WTC11 (cell line): ENCODE data around the gene AQP2. TPM values are rescaled to one million over a fixed set of nuclear protein-coding genes. Genes with fewer than 3 reads are reported as not detected.
"Not testable (repeated sequence)": the region's sequence is repeated elsewhere in the genome, so short reads cannot be mapped to it uniquely, and the experiment has no call there.

Experiments used
- ATAC-seq: fragments of 200-7000 bp; cut with Tn5 transposase; 2 replicates; pipeline ENCODE4 v1.10.0; 2021; ENCODE audit warnings: mild to moderate bottlenecking, moderate library complexity
- CTCF ChIA-PET: fragments of 300-600 bp; sonication (Branson Sonifier 250); formaldehyde crosslinking; loops from one replicate; lab custom pipeline; 2021; ENCODE audit warnings: antibody characterized with exemption; lab: Charles Lee
- POLR2A ChIA-PET: fragments of 350-600 bp; sonication (Branson Sonifier 250); formaldehyde crosslinking; loops from one replicate; lab custom pipeline; 2021; ENCODE audit warnings: antibody characterized with exemption; lab: Charles Lee
- DNase-seq: peaks from one replicate; pipeline ENCODE4 v3.0.0; 2021; ENCODE audit warnings: low spot score
- H3K27ac Mint-ChIP-seq: 2 replicates; pipeline ENCODE4 v1.8.0; 2021; ENCODE audit warnings: mixed read lengths
- H3K27me3 Mint-ChIP-seq: 2 replicates; pipeline ENCODE4 v1.8.0; 2021; ENCODE audit warnings: low read depth, mild to moderate bottlenecking, moderate library complexity, mixed read lengths
- H3K36me3 Mint-ChIP-seq: 2 replicates; pipeline ENCODE4 v1.8.0; 2021; ENCODE audit warnings: mixed read lengths
- H3K4me1 Mint-ChIP-seq: 2 replicates; pipeline ENCODE4 v1.8.0; 2022; ENCODE audit warnings: mixed read lengths
- H3K4me3 Mint-ChIP-seq: 2 replicates; pipeline ENCODE4 v1.8.0; 2021; ENCODE audit warnings: mild to moderate bottlenecking, moderate library complexity, mixed read lengths
- H3K9me3 Mint-ChIP-seq: 2 replicates; pipeline ENCODE4 v1.8.0; 2021; ENCODE audit warnings: mixed read lengths
- ETV6 ChIP-seq: sonication (generic); formaldehyde crosslinking; IDR thresholded peaks from 2 replicates; pipeline ENCODE4 v1.8.1; 2022; ENCODE audit warnings: mild to moderate bottlenecking, missing genetic modification reagents
- NFYB ChIP-seq: sonication (generic); formaldehyde crosslinking; conservative IDR thresholded peaks from 2 replicates; pipeline ENCODE4 v1.8.0; 2022; ENCODE audit warnings: low read depth, missing genetic modification reagents
- NR2C2 ChIP-seq: sonication (generic); formaldehyde crosslinking; IDR thresholded peaks from 2 replicates; pipeline ENCODE4 v1.8.0; 2022; ENCODE audit warnings: mild to moderate bottlenecking, missing genetic modification reagents
- NR3C1 ChIP-seq: sonication (generic); formaldehyde crosslinking; conservative IDR thresholded peaks from 2 replicates; pipeline ENCODE4 v1.8.1; 2023; ENCODE audit warnings: low read depth, mild to moderate bottlenecking, missing genetic modification reagents
- SMAD4 ChIP-seq: sonication (generic); formaldehyde crosslinking; IDR thresholded peaks from 2 replicates; pipeline ENCODE4 v1.8.0; 2022; ENCODE audit warnings: mild to moderate bottlenecking, missing genetic modification reagents
- TCF7 ChIP-seq: sonication (generic); formaldehyde crosslinking; IDR thresholded peaks from 2 replicates; pipeline ENCODE4 v1.8.0; 2022; ENCODE audit warnings: mild to moderate bottlenecking, low read depth, missing genetic modification reagents, moderate library complexity
- ZBTB21 ChIP-seq: sonication (generic); formaldehyde crosslinking; IDR thresholded peaks from 2 replicates; pipeline ENCODE4 v1.8.1; 2023; ENCODE audit warnings: mild to moderate bottlenecking, missing genetic modification reagents, borderline replicate concordance
- ZNF138 ChIP-seq: sonication (generic); formaldehyde crosslinking; conservative IDR thresholded peaks from 2 replicates; pipeline ENCODE4 v1.8.1; 2022; ENCODE audit warnings: mild to moderate bottlenecking, moderate library complexity, missing genetic modification reagents
- ZNF232 ChIP-seq: sonication (generic); formaldehyde crosslinking; IDR thresholded peaks from 2 replicates; pipeline ENCODE4 v1.8.0; 2022; ENCODE audit warnings: mild to moderate bottlenecking, missing genetic modification reagents
- total RNA-seq: library from RNA; stranded (reverse); gene quantifications from 3 replicates; pipeline ENCODE4 v1.2.3, GENCODE V29; 2021
- TF ChIP-seq, protein P1 (sequence below): sonication (generic); formaldehyde crosslinking; IDR thresholded peaks from 2 replicates; pipeline ENCODE4 v1.8.0; 2022; ENCODE audit warnings: missing genetic modification reagents
- TF ChIP-seq, protein P2 (sequence below): fragments of 250-450 bp; sonication (Bioruptor Pico); IDR thresholded peaks from 2 replicates; pipeline ENCODE4 v1.8.0; 2021; ENCODE audit warnings: mild to moderate bottlenecking
- TF ChIP-seq, protein P3 (sequence below): sonication (generic); formaldehyde crosslinking; IDR thresholded peaks from 2 replicates; pipeline ENCODE4 v1.8.0; 2022; ENCODE audit warnings: mild to moderate bottlenecking, missing genetic modification reagents
- TF ChIP-seq, protein P4 (sequence below): sonication (generic); formaldehyde crosslinking; IDR thresholded peaks from 2 replicates; pipeline ENCODE4 v1.8.1; 2022; ENCODE audit warnings: missing genetic modification reagents, borderline replicate concordance
- TF ChIP-seq, protein P5 (sequence below): fragments of 250-450 bp; sonication (Bioruptor Pico); IDR thresholded peaks from 2 replicates; pipeline ENCODE4 v2.1.2; 2022; ENCODE audit warnings: mild to moderate bottlenecking, moderate library complexity
- TF ChIP-seq, protein P6 (sequence below): sonication (generic); formaldehyde crosslinking; IDR thresholded peaks from 2 replicates; pipeline ENCODE4 v1.8.0; 2022; ENCODE audit warnings: mild to moderate bottlenecking, missing genetic modification reagents

AQP2 gene
- total RNA-seq, 1 experiment from 2014 or later = not detected

DNA sequence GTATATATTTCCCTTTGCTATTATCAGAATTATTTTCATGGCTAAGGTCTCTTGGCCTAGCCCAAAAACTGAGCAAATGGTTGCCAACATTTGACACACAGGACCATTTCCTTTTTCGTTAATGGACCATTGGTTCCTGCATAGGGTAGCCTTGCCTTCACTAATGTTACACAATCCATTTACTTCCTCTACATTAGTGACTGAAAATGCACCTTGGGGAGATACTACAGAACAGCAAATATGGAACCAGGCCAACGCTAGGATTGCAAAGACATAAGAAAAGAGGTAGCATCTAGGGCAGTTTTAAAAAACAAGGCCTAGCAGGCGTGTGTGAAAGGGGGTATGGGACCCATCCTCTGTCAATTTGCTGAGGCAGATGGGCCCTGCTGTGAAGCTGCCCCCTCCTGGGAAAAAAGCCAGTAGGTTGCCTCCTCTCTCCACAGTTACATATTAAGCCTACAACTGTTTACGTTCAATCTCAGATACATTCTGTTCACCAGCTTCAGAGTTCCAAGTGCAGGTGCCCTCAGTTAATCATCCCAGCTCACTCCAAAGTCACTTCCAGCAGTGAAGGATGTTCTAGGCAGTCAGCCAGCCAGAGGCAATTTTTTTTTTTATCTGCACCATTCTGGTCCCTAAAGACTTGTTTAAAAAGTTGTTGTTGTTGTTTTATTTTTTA lies 37.2 kb downstream of the AQP2 start:
- no peak for TF ChIP-seq ZNF138 (CRISPR knock-in tag)
- TF ChIP-seq ETV6 = no peak
- TF ChIP-seq TCF7 = no peak
- TF ChIP-seq, protein P1, sequence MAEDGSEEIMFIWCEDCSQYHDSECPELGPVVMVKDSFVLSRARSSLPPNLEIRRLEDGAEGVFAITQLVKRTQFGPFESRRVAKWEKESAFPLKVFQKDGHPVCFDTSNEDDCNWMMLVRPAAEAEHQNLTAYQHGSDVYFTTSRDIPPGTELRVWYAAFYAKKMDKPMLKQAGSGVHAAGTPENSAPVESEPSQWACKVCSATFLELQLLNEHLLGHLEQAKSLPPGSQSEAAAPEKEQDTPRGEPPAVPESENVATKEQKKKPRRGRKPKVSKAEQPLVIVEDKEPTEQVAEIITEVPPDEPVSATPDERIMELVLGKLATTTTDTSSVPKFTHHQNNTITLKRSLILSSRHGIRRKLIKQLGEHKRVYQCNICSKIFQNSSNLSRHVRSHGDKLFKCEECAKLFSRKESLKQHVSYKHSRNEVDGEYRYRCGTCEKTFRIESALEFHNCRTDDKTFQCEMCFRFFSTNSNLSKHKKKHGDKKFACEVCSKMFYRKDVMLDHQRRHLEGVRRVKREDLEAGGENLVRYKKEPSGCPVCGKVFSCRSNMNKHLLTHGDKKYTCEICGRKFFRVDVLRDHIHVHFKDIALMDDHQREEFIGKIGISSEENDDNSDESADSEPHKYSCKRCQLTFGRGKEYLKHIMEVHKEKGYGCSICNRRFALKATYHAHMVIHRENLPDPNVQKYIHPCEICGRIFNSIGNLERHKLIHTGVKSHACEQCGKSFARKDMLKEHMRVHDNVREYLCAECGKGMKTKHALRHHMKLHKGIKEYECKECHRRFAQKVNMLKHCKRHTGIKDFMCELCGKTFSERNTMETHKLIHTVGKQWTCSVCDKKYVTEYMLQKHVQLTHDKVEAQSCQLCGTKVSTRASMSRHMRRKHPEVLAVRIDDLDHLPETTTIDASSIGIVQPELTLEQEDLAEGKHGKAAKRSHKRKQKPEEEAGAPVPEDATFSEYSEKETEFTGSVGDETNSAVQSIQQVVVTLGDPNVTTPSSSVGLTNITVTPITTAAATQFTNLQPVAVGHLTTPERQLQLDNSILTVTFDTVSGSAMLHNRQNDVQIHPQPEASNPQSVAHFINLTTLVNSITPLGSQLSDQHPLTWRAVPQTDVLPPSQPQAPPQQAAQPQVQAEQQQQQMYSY (CRISPR knock-in tag) = no peak
- TF ChIP-seq SMAD4 (CRISPR knock-in tag) = no peak
- TF ChIP-seq ZNF232 = no peak
- no peak for TF ChIP-seq NR3C1 (CRISPR knock-in tag)
- TF ChIP-seq NFYB (CRISPR knock-in tag) = no peak
- Mint-ChIP-seq H3K9me3 (no peaks in the 10 kb centered on the region), H3K4me1 (peaks cover 16% of the 10 kb centered on the region), H3K4me3 (no peak overlapping the region), H3K36me3 (peaks cover 48% of the 10 kb centered on the region), H3K27ac (no peak overlapping the region), H3K27me3 (no peaks in the 10 kb centered on the region)
- DNase-seq (no peak), ATAC-seq (no peak)
- POLR2A ChIA-PET = no interaction called here
- CTCF ChIA-PET = interaction anchor here (0.8 kb wide), 1 partner anchor 21 kb away, joined by 5 read pairs; no protein-coding TSS in a partner anchor

DNA sequence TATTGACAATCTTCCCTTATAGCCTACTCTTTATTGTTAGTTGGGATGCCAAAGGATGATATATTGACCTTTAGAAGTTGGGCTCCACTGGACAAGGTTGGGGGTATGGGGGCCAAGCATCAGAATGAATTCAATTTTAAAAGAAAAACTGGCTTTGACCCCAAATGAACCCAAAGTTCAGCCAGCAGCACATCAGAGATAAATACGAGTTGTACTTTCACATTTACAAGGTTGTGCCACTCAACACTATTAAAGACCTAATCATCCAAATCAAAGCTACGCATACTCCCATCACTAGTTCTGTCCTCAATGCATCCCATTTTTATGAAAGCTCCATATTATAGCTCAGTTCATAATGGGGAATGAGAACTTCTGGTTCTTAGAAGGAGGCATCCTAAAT lies 38.9 kb downstream of the AQP2 start:
- ATAC-seq, H3K4me3 Mint-ChIP-seq, DNase-seq, H3K9me3 Mint-ChIP-seq, H3K27ac Mint-ChIP-seq, H3K27me3 Mint-ChIP-seq, POLR2A ChIA-PET: not testable (repeated sequence)
- Mint-ChIP-seq H3K4me1 (peaks cover 16% of the 10 kb centered on the region), H3K36me3 (peaks cover 60% of the 10 kb centered on the region)
- CTCF ChIA-PET = interaction anchor here (1.3 to 8.5 kb wide), 2 partner anchors 23 to 81 kb away, joined by 3 to 42 read pairs; no protein-coding TSS in a partner anchor

DNA sequence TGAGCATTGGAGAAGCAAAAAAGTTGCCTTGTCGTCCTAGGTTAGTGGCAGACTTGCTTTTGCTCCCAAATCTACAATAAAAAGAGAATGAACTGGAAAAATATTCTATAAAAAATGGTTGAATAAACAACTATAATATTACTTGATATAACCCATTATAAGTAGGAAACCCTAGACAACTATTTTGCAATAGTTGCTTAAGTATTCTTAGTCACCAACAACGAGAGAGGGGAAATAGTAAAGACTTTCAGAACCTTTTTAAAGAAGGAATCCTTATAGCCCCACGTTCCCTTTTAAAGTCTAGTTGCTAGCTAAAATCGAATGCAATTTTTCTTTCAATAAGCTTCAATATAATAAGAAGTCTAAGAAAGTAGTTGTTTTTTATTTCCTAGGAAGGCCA lies 39.7 kb downstream of the AQP2 start:
- Mint-ChIP-seq H3K27ac (no peak overlapping the region), H3K4me1 (peaks cover 8% of the 10 kb centered on the region), H3K27me3 (no peaks in the 10 kb centered on the region), H3K9me3 (no peaks in the 10 kb centered on the region), H3K36me3 (peaks cover 68% of the 10 kb centered on the region), H3K4me3 (no peak overlapping the region)
- ChIA-PET POLR2A (no interaction called here), CTCF (interaction anchor here (2.0 to 8.5 kb wide), 2 partner anchors 23 to 123 kb away, joined by 5 to 42 read pairs; no protein-coding TSS in a partner anchor)
- no peak for DNase-seq
- TF ChIP-seq, protein P2, sequence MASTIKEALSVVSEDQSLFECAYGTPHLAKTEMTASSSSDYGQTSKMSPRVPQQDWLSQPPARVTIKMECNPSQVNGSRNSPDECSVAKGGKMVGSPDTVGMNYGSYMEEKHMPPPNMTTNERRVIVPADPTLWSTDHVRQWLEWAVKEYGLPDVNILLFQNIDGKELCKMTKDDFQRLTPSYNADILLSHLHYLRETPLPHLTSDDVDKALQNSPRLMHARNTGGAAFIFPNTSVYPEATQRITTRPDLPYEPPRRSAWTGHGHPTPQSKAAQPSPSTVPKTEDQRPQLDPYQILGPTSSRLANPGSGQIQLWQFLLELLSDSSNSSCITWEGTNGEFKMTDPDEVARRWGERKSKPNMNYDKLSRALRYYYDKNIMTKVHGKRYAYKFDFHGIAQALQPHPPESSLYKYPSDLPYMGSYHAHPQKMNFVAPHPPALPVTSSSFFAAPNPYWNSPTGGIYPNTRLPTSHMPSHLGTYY = no peak
- TF ChIP-seq TCF7 = no peak
- TF ChIP-seq, protein P1 (CRISPR knock-in tag) = no peak
- TF ChIP-seq, protein P3, sequence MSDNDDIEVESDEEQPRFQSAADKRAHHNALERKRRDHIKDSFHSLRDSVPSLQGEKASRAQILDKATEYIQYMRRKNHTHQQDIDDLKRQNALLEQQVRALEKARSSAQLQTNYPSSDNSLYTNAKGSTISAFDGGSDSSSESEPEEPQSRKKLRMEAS (CRISPR knock-in tag) = no peak
- TF ChIP-seq, protein P4, sequence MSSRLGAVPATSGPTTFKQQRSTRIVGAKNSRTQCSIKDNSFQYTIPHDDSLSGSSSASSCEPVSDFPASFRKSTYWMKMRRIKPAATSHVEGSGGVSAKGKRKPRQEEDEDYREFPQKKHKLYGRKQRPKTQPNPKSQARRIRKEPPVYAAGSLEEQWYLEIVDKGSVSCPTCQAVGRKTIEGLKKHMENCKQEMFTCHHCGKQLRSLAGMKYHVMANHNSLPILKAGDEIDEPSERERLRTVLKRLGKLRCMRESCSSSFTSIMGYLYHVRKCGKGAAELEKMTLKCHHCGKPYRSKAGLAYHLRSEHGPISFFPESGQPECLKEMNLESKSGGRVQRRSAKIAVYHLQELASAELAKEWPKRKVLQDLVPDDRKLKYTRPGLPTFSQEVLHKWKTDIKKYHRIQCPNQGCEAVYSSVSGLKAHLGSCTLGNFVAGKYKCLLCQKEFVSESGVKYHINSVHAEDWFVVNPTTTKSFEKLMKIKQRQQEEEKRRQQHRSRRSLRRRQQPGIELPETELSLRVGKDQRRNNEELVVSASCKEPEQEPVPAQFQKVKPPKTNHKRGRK = no peak
- TF ChIP-seq, protein P5, sequence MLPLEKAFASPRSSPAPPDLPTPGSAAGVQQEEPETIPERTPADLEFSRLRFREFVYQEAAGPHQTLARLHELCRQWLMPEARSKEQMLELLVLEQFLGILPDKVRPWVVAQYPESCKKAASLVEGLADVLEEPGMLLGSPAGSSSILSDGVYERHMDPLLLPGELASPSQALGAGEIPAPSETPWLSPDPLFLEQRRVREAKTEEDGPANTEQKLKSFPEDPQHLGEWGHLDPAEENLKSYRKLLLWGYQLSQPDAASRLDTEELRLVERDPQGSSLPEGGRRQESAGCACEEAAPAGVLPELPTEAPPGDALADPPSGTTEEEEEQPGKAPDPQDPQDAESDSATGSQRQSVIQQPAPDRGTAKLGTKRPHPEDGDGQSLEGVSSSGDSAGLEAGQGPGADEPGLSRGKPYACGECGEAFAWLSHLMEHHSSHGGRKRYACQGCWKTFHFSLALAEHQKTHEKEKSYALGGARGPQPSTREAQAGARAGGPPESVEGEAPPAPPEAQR (CRISPR knock-in tag) = no peak
- TF ChIP-seq, protein P6, sequence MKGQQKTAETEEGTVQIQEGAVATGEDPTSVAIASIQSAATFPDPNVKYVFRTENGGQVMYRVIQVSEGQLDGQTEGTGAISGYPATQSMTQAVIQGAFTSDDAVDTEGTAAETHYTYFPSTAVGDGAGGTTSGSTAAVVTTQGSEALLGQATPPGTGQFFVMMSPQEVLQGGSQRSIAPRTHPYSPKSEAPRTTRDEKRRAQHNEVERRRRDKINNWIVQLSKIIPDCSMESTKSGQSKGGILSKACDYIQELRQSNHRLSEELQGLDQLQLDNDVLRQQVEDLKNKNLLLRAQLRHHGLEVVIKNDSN = no peak
- TF ChIP-seq NR2C2 (CRISPR knock-in tag) = no peak
- no peak for TF ChIP-seq ZBTB21 (CRISPR knock-in tag)
- ATAC-seq = no peak
